Mesendoderm (in vitro differentiated cells): ENCODE measurements around the gene SMAP1.
"Not testable (repeated sequence)": the region's sequence is repeated elsewhere in the genome, so short reads cannot be mapped to it uniquely, and the experiment has no call there.

Source experiments
- DNase-seq: peaks from one replicate; pipeline ENCODE4 v3.0.0; 2013
- H2AK5ac ChIP-seq: 2 replicates; pipeline ENCODE4 v1.6.1; 2013; ENCODE audit warnings: low read length, inconsistent platforms
- H2BK120ac ChIP-seq: 2 replicates; pipeline ENCODE4 v1.6.1; 2013; ENCODE audit warnings: low read depth, mild to moderate bottlenecking, low read length, moderate library complexity, mixed read lengths
- H2BK15ac ChIP-seq: replicated peaks from 2 replicates; pipeline ENCODE4 v1.6.1; 2013; ENCODE audit warnings: low read depth, mild to moderate bottlenecking, moderate library complexity
- H2BK5ac ChIP-seq: 2 replicates; pipeline ENCODE4 v1.6.1; 2013; ENCODE audit warnings: low read length, inconsistent platforms
- H3K18ac ChIP-seq: 2 replicates; pipeline ENCODE4 v1.6.1; 2013; ENCODE audit warnings: mild to moderate bottlenecking, low read length, mixed read lengths
- H3K23ac ChIP-seq: one replicate; pipeline ENCODE4 v1.6.1; 2013; ENCODE audit warnings: low read length
- H3K27ac ChIP-seq: 2 replicates; pipeline ENCODE4 v1.5.1; 2013; ENCODE audit warnings: low read depth, mild to moderate bottlenecking, inconsistent platforms, low read length, moderate library complexity
- H3K27me3 ChIP-seq: 2 replicates; pipeline ENCODE4 v1.6.1; 2013; ENCODE audit warnings: low read length, control low read depth, mild to moderate bottlenecking, inconsistent platforms; ENCODE audit not compliant: insufficient read depth, poor library complexity
- H3K36me3 ChIP-seq: 2 replicates; pipeline ENCODE4 v1.6.1; 2013; ENCODE audit warnings: low read length, inconsistent platforms; ENCODE audit not compliant: control insufficient read depth, insufficient read depth
- H3K4ac ChIP-seq: one replicate; pipeline ENCODE4 v1.6.1; 2013; ENCODE audit warnings: low read depth, mild to moderate bottlenecking, low read length, moderate library complexity
- H3K4me1 ChIP-seq: 2 replicates; pipeline ENCODE4 v1.6.1; 2013; ENCODE audit warnings: low read depth, low read length, inconsistent platforms; ENCODE audit not compliant: control insufficient read depth
- H3K4me2 ChIP-seq: 2 replicates; pipeline ENCODE4 v1.6.1; 2013; ENCODE audit warnings: low read length
- H3K4me3 ChIP-seq: 2 replicates; pipeline ENCODE4 v1.5.1; 2013; ENCODE audit warnings: mild to moderate bottlenecking, low read length
- H3K56ac ChIP-seq: one replicate; pipeline ENCODE4 v1.6.1; 2013; ENCODE audit warnings: low read length
- H3K79me1 ChIP-seq: 2 replicates; pipeline ENCODE4 v1.6.1; 2013; ENCODE audit warnings: low read length, inconsistent platforms
- H3K79me2 ChIP-seq: 2 replicates; pipeline ENCODE4 v1.6.1; 2013; ENCODE audit warnings: mild to moderate bottlenecking, low read length; ENCODE audit not compliant: control insufficient read depth, insufficient read depth
- H3K9ac ChIP-seq: 2 replicates; pipeline ENCODE4 v1.6.1; 2013; ENCODE audit warnings: low read length, inconsistent platforms
- H4K5ac ChIP-seq: one replicate; pipeline ENCODE4 v1.6.1; 2013; ENCODE audit warnings: low read length
- H4K8ac ChIP-seq: one replicate; pipeline ENCODE4 v1.6.1; 2013; ENCODE audit warnings: low read depth, mild to moderate bottlenecking, control low read depth, low read length, moderate library complexity
- WGBS: extraction: QIAGEN DNeasy Blood & Tissue Kit; methylation state at CpG from one replicate; pipeline ENCODE4 v1.1.7; 2013; ENCODE audit warnings: low lambda C conversion rate, missing lambda C conversion rate; ENCODE audit not compliant: insufficient coverage; ENCODE audit errors: extremely low coverage; 5-methylcytosine and 5-hydroxymethylcytosine counted together

Gene SMAP1

GRCh38 chr6:70734381-70734780 is 66.7 kb downstream of the SMAP1 start:
- Histone ChIP-seq H3K27ac (no peak overlapping the region), H3K4me3 (no peak overlapping the region), H3K36me3 (no peaks in the 10 kb centered on the region), H2BK120ac (no peak overlapping the region), H3K56ac (no peak overlapping the region), H4K5ac (no peak overlapping the region), H3K79me1 (no peaks in the 10 kb centered on the region), H3K79me2 (no peaks in the 10 kb centered on the region), H3K4ac (no peak overlapping the region), H3K4me2 (no peak overlapping the region), H4K8ac (no peak overlapping the region), H2AK5ac (no peak overlapping the region), H2BK5ac (no peak overlapping the region), H3K18ac (no peak overlapping the region), H3K4me1 (no peaks in the 10 kb centered on the region), H3K9ac (no peak overlapping the region), H2BK15ac (no peak overlapping the region), H3K27me3 (no peaks in the 10 kb centered on the region), H3K23ac (no peak overlapping the region)
- DNase-seq = no peak
- no CpG with 5 or more reads among the region's 10 CpGs for WGBS

DNA sequence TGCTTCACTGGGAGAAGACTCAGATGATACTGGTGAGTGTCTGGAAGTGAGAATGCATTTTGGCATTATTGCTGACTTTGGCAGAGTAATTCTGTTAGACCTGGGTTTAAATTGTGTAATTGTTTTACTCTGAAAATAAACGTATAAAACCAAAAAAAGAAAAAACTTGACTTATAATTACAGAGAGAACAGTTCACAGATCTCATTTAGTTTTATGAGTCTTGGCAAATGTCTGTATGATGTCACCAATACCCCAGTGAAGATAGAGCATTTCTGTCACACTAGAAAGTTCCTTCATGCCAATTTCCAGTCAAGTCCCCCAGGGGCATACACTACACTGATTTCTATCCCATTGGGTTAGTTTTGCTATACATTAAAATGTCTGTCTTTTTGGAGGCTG is 67.3 kb downstream of the SMAP1 start:
- Histone ChIP-seq H2AK5ac (no peak overlapping the region), H3K9ac (no peak overlapping the region), H3K4me3 (no peak overlapping the region), H4K8ac (no peak overlapping the region), H3K4ac (no peak overlapping the region), H3K27ac (no peak overlapping the region), H3K79me1 (no peaks in the 10 kb centered on the region), H2BK5ac (no peak overlapping the region), H3K27me3 (no peaks in the 10 kb centered on the region), H3K36me3 (no peaks in the 10 kb centered on the region), H3K56ac (no peak overlapping the region), H3K4me2 (no peak overlapping the region), H2BK15ac (no peak overlapping the region), H3K4me1 (no peaks in the 10 kb centered on the region), H3K79me2 (no peaks in the 10 kb centered on the region), H4K5ac (no peak overlapping the region), H2BK120ac (no peak overlapping the region), H3K18ac (no peak overlapping the region), H3K23ac (no peak overlapping the region)
- no CpG with 5 or more reads among the region's 1 CpG for WGBS
- no peak for DNase-seq

DNA sequence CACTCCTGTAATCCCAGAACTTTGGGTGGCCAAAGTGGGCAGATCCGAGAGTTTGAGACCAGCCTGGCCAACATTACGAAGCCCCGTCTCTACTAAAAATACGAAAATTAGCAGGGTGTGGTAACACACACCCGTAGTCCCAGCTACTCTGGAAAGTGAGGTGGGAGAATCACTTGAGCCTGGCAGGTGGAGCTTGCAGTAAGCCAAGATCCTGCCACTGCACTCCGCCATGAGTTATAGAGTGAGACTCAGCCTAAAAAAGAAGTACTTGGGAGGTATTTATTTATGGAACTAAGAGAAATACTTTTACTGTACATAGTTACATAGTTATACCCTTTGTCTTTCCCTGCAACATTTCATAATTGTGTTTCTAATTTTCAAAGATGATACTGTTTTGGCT is 67.8 kb downstream of the SMAP1 start:
- Histone ChIP-seq H3K9ac (no peak overlapping the region), H3K27ac (no peak overlapping the region), H4K5ac (no peak overlapping the region), H3K4me3 (no peak overlapping the region), H3K4ac (no peak overlapping the region), H4K8ac (no peak overlapping the region), H2BK5ac (no peak overlapping the region), H2BK120ac (no peak overlapping the region), H3K18ac (no peak overlapping the region), H3K36me3 (no peaks in the 10 kb centered on the region), H3K79me1 (no peaks in the 10 kb centered on the region), H2BK15ac (no peak overlapping the region), H3K56ac (no peak overlapping the region), H3K23ac (no peak overlapping the region), H3K4me2 (no peak overlapping the region), H3K79me2 (no peaks in the 10 kb centered on the region), H2AK5ac (no peak overlapping the region), H3K27me3 (no peaks in the 10 kb centered on the region), H3K4me1 (no peaks in the 10 kb centered on the region)
- no CpG with 5 or more reads among the region's 6 CpGs for WGBS
- DNase-seq = no peak

- no peak overlapping the region for H3K4me2 ChIP-seq
- H2AK5ac ChIP-seq = no peak overlapping the region
- H3K79me1 ChIP-seq = no peaks in the 10 kb centered on the region
- H2BK5ac ChIP-seq = no peak overlapping the region
- no peak overlapping the region for H3K56ac ChIP-seq
- no peak overlapping the region for H2BK15ac ChIP-seq
- no peak overlapping the region for H3K18ac ChIP-seq
- no peak overlapping the region for H3K4me3 ChIP-seq
- no peak overlapping the region for H2BK120ac ChIP-seq
- no peak overlapping the region for H3K4ac ChIP-seq
- H3K27me3 ChIP-seq = no peaks in the 10 kb centered on the region
- H3K23ac ChIP-seq = no peak overlapping the region
- H3K79me2 ChIP-seq = no peaks in the 10 kb centered on the region
- H4K8ac ChIP-seq = no peak overlapping the region
- H3K4me1 ChIP-seq = no peaks in the 10 kb centered on the region
- H3K36me3 ChIP-seq = no peaks in the 10 kb centered on the region
- DNase-seq = no peak
- no peak overlapping the region for H3K9ac ChIP-seq
- H3K27ac ChIP-seq = no peak overlapping the region
- no peak overlapping the region for H4K5ac ChIP-seq
- WGBS = no CpG with 5 or more reads among the region's 2 CpGs
Measured at GRCh38 chr6:70738028-70738427, 70.3 kb downstream of the SMAP1 start.

DNA sequence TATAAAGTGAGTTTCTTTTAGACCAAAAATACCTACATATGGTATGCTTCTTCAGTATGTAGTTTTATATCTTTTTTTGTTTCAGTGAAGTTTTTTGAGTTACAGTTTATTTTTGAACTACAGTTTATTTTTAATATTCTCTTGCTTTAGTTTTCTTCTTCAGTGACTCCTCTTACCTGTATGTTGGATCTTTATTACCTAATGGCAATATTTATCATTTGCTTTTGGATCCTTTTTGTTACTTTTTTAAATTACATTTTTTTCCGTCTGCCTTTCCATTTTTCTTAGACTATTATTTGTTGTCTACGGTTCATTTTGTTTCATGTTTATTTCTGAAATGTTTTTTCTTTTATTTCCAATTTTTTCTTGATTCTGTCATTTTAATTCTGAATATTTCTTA is 71.9 kb downstream of the SMAP1 start:
- Histone ChIP-seq H4K5ac (no peak overlapping the region), H3K4me1 (no peaks in the 10 kb centered on the region), H3K4me2 (no peak overlapping the region), H2BK120ac (no peak overlapping the region), H3K4ac (no peak overlapping the region), H4K8ac (no peak overlapping the region), H3K9ac (no peak overlapping the region), H2BK5ac (no peak overlapping the region), H3K23ac (no peak overlapping the region), H3K79me1 (no peaks in the 10 kb centered on the region), H3K56ac (no peak overlapping the region), H2AK5ac (no peak overlapping the region), H2BK15ac (no peak overlapping the region), H3K4me3 (no peak overlapping the region), H3K79me2 (no peaks in the 10 kb centered on the region), H3K36me3 (no peaks in the 10 kb centered on the region), H3K27ac (no peak overlapping the region), H3K27me3 (no peaks in the 10 kb centered on the region), H3K18ac (no peak overlapping the region)
- no peak for DNase-seq
- WGBS = no CpG with 5 or more reads among the region's 2 CpGs

DNA sequence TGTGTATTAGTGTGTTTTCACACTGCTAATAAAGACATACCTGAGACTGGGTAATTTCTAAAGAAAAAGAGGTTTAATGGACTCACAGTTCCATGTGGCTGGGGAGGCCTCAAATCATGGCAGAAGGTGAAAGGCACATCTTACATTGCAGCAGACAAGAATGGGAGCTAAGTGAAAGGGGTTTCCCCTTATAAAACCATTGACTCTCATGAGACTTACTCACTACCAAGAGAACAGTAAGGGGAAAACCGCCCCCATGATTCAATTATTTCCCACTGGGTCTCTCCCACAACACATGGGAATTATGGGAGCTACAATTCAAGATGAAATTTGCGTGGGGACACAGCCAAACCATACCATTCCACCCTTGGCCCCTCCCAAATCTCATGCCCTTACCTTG is 73.1 kb downstream of the SMAP1 start:
- H3K79me1 ChIP-seq, H3K4me1 ChIP-seq, H3K79me2 ChIP-seq, H3K27me3 ChIP-seq, DNase-seq, H3K9ac ChIP-seq, H3K4me2 ChIP-seq, H3K4ac ChIP-seq, H4K8ac ChIP-seq, H3K18ac ChIP-seq, H3K56ac ChIP-seq, H3K23ac ChIP-seq, H2BK5ac ChIP-seq, H2BK15ac ChIP-seq, H3K27ac ChIP-seq, H2AK5ac ChIP-seq, H3K36me3 ChIP-seq, H3K4me3 ChIP-seq, H4K5ac ChIP-seq, H2BK120ac ChIP-seq: not testable (repeated sequence)
- no CpG with 5 or more reads among the region's 2 CpGs for WGBS
